OCI-LY3 (cell line): ENCODE results near the gene DPF3.

Experiments
- H2AFZ ChIP-seq: fragments of 200-600, 300-600 bp; shearing (Covaris generic); 2 replicates; pipeline ENCODE4 v1.6.0; 2014; ENCODE audit warnings: antibody characterized with exemption, low read depth, low read length
- H3K27ac ChIP-seq: fragments of 200-600, 300-600 bp; sonication (generic); 2 replicates; pipeline ENCODE4 v1.5.1; 2014; ENCODE audit warnings: mild to moderate bottlenecking, low read length, moderate library complexity, mixed read lengths
- H3K27me3 ChIP-seq: fragments of 200-600, 300-600 bp; sonication (generic); 2 replicates; pipeline ENCODE4 v1.6.1; 2014; ENCODE audit warnings: low read depth, low read length, mixed read lengths
- H3K36me3 ChIP-seq: fragments of 200-600, 300-600 bp; sonication (generic); replicated peaks from 2 replicates; pipeline ENCODE3; 2014; ENCODE audit warnings: low read depth, low read length, mixed read lengths
- H3K4me1 ChIP-seq: fragments of 300-600, 200-600 bp; sonication (generic); 2 replicates; pipeline ENCODE4 v1.6.1; 2014; ENCODE audit warnings: low read length, mixed read lengths
- H3K4me2 ChIP-seq: fragments of 200-600, 300-600 bp; sonication (generic); 2 replicates; pipeline ENCODE4 v1.6.1; 2014; ENCODE audit warnings: low read length, mixed read lengths
- H3K4me3 ChIP-seq: fragments of 300-600, 200-600 bp; sonication (generic); 2 replicates; pipeline ENCODE4 v1.5.1; 2014; ENCODE audit warnings: antibody characterized with exemption, mild to moderate bottlenecking, low read length, moderate library complexity
- H3K79me2 ChIP-seq: fragments of 300-600, 200-600 bp; shearing (Covaris generic); 2 replicates; pipeline ENCODE4 v1.6.1; 2014; ENCODE audit warnings: mild to moderate bottlenecking, low read length, mixed read lengths
- H3K9ac ChIP-seq: fragments of 300-600, 200-600 bp; shearing (Covaris generic); 2 replicates; pipeline ENCODE4 v1.6.0; 2014; ENCODE audit warnings: mild to moderate bottlenecking, low read length, moderate library complexity
- H3K9me3 ChIP-seq: fragments of 200-600, 300-600 bp; shearing (Covaris generic); 2 replicates; pipeline ENCODE4 v1.6.1; 2014; ENCODE audit warnings: low read length, mixed read lengths; ENCODE audit not compliant: insufficient read depth
- H4K20me1 ChIP-seq: fragments of 200-600, 300-600 bp; sonication (generic); 2 replicates; pipeline ENCODE4 v1.6.1; 2016; ENCODE audit warnings: low read length, mixed read lengths; ENCODE audit not compliant: insufficient read depth
- CTCF ChIP-seq: fragments of 200-600, 300-600 bp; sonication (generic); IDR thresholded peaks from 2 replicates; pipeline ENCODE4 v1.5.1; 2014; ENCODE audit warnings: antibody characterized with exemption, low read length, low read depth
- EZH2phosphoT487 ChIP-seq: fragments of 200-600 bp; shearing (Covaris generic); IDR thresholded peaks from 2 replicates; pipeline ENCODE4 v1.6.1; 2018; ENCODE audit warnings: antibody characterized with exemption, mixed run types, low read depth

DPF3 gene

GRCh38 chr14:72679536-72680151 lies 214.3 kb downstream of the DPF3 start:
- Histone ChIP-seq H3K4me3 (no peak overlapping the region), H3K4me1 (peaks cover 14% of the 10 kb centered on the region), H3K9me3 (no peaks in the 10 kb centered on the region), H3K27ac (no peak overlapping the region), H3K27me3 (no peaks in the 10 kb centered on the region), H2AFZ (no peak overlapping the region), H3K9ac (no peak overlapping the region), H3K36me3 (peaks cover 23% of the 10 kb centered on the region), H3K79me2 (no peaks in the 10 kb centered on the region), H4K20me1 (peaks cover 3% of the 10 kb centered on the region; the same call in 1 of the 2 replicates), H3K4me2 (no peak overlapping the region)
- no peak for TF ChIP-seq CTCF
- TF ChIP-seq EZH2phosphoT487: no peak

GRCh38 chr14:72679141-72679535 lies 214.8 kb downstream of the DPF3 start:
- Histone ChIP-seq H4K20me1 (peaks cover 6% of the 10 kb centered on the region; the same call in 1 of the 2 replicates), H3K4me3 (no peak overlapping the region), H3K79me2 (no peaks in the 10 kb centered on the region), H3K36me3 (peaks cover 28% of the 10 kb centered on the region), H3K4me2 (no peak overlapping the region), H3K9me3 (no peaks in the 10 kb centered on the region), H3K27ac (no peak overlapping the region), H3K27me3 (no peaks in the 10 kb centered on the region), H2AFZ (no peak overlapping the region), H3K9ac (no peak overlapping the region), H3K4me1 (peaks cover 16% of the 10 kb centered on the region)
- TF ChIP-seq EZH2phosphoT487 (no peak), CTCF (no peak)

GRCh38 chr14:72678356-72678755 lies 215.5 kb downstream of the DPF3 start:
- H3K4me3 ChIP-seq: no peak overlapping the region
- H3K4me2 ChIP-seq: no peak overlapping the region
- peaks cover 30% of the 10 kb centered on the region for H3K36me3 ChIP-seq
- H3K27me3 ChIP-seq: no peaks in the 10 kb centered on the region
- no peak overlapping the region for H3K9ac ChIP-seq
- H2AFZ ChIP-seq: no peak overlapping the region
- H3K9me3 ChIP-seq: no peaks in the 10 kb centered on the region
- TF ChIP-seq CTCF: no peak
- no peak for TF ChIP-seq EZH2phosphoT487
- no peaks in the 10 kb centered on the region for H3K79me2 ChIP-seq
- H3K4me1 ChIP-seq: peaks cover 16% of the 10 kb centered on the region
- peaks cover 6% of the 10 kb centered on the region; the same call in 1 of the 2 replicates for H4K20me1 ChIP-seq
- H3K27ac ChIP-seq: no peak overlapping the region

- no peak overlapping the region for H3K9ac ChIP-seq
- H3K79me2 ChIP-seq: no peaks in the 10 kb centered on the region
- peaks cover 6% of the 10 kb centered on the region; the same call in 1 of the 2 replicates for H4K20me1 ChIP-seq
- no peaks in the 10 kb centered on the region for H3K27me3 ChIP-seq
- H2AFZ ChIP-seq: no peak overlapping the region
- H3K9me3 ChIP-seq: no peaks in the 10 kb centered on the region
- H3K4me1 ChIP-seq: peaks cover 16% of the 10 kb centered on the region
- TF ChIP-seq CTCF (no peak), EZH2phosphoT487 (no peak)
- no peak overlapping the region for H3K27ac ChIP-seq
- H3K36me3 ChIP-seq: peaks cover 32% of the 10 kb centered on the region
- no peak overlapping the region for H3K4me2 ChIP-seq
- H3K4me3 ChIP-seq: no peak overlapping the region
Observed at GRCh38 chr14:72677664-72678063, 216.2 kb downstream of the DPF3 start.
